CD4-positive, alpha-beta T cell (primary cell): ENCODE data around the gene GRB2. TPM values are rescaled to one million over a fixed set of nuclear protein-coding genes. Genes with fewer than 3 reads are reported as not detected.

Experiments
- ATAC-seq: fragments of 200-7000 bp; cut with Tn5 transposase; one replicate; pipeline ENCODE4 v1.10.0; 2022; ENCODE audit warnings: mild to moderate bottlenecking; ENCODE audit not compliant: poor library complexity
- CTCF ChIA-PET: fragments of 350-600 bp; sonication (Branson Sonifier 250); formaldehyde crosslinking; loops from one replicate; lab custom pipeline; 2021; ENCODE audit warnings: antibody characterized with exemption, inconsistent platforms; lab: Charles Lee
- POLR2A ChIA-PET: fragments of 350-600 bp; sonication (Branson Sonifier 250); formaldehyde crosslinking; loops from one replicate; lab custom pipeline; 2021; ENCODE audit warnings: antibody characterized with exemption, inconsistent platforms; lab: Charles Lee
- DNase-seq, 14 experiments: peaks; one replicate each; pipeline ENCODE4 v3.0.0-alpha.2; 2013 to 2020; ENCODE audit warnings: mixed read lengths in 2 of 14
- H3K27ac ChIP-seq, 2 donors: one replicate each; pipeline versions ENCODE4 v1.5.1 to v1.7.0; 2013; ENCODE audit warnings: low read length in 2 of 2, low read depth in 1 of 2, mild to moderate bottlenecking in 1 of 2
- H3K27me3 ChIP-seq, 2 experiments: 1 replicate in 1 of 2; 2 replicates in 1 of 2; pipeline versions ENCODE4 v1.6.1 to v1.7.0; 2013; ENCODE audit warnings: low read length in 2 of 2, control low read depth in 1 of 2, mild to moderate bottlenecking in 1 of 2, moderate library complexity in 1 of 2; ENCODE audit not compliant: insufficient read depth in 2 of 2, control insufficient read depth in 1 of 2
- H3K36me3 ChIP-seq: one replicate; pipeline ENCODE4 v1.6.1; 2013; ENCODE audit warnings: low read length, control low read depth; ENCODE audit not compliant: insufficient read depth
- H3K4me1 ChIP-seq: one replicate; pipeline ENCODE4 v1.6.1; 2013; ENCODE audit warnings: low read length, control low read depth; ENCODE audit not compliant: insufficient read depth
- H3K4me3 ChIP-seq: one replicate; pipeline ENCODE4 v1.5.1; 2013; ENCODE audit warnings: mild to moderate bottlenecking, low read length, moderate library complexity
- H3K9me3 ChIP-seq, 2 experiments: 1 replicate in 1 of 2; 2 replicates in 1 of 2; pipeline versions ENCODE4 v1.6.1 to v1.7.0; 2013; ENCODE audit warnings: low read length in 2 of 2, mild to moderate bottlenecking in 2 of 2, control low read depth in 1 of 2, moderate library complexity in 1 of 2; ENCODE audit not compliant: control insufficient read depth in 1 of 2, insufficient read depth in 1 of 2
- H3K27ac Mint-ChIP-seq: one replicate; pipeline ENCODE4 v1.8.0; 2020; ENCODE audit warnings: mixed read lengths
- H3K27me3 Mint-ChIP-seq: one replicate; pipeline ENCODE4 v1.8.0; 2021; ENCODE audit warnings: mixed read lengths
- H3K36me3 Mint-ChIP-seq: one replicate; pipeline ENCODE4 v1.8.0; 2021; ENCODE audit warnings: low read depth, mixed read lengths
- H3K4me1 Mint-ChIP-seq: one replicate; pipeline ENCODE4 v1.8.0; 2021; ENCODE audit warnings: low read depth, mixed read lengths
- H3K4me3 Mint-ChIP-seq: one replicate; pipeline ENCODE4 v1.8.0; 2020; ENCODE audit warnings: mild to moderate bottlenecking, mixed read lengths
- H3K9me3 Mint-ChIP-seq: one replicate; pipeline ENCODE4 v1.8.0; 2020; ENCODE audit warnings: mixed read lengths
- CTCF ChIP-seq: fragments of 200-600 bp; IDR thresholded peaks from one replicate; pipeline ENCODE4 v1.8.0; 2022; ENCODE audit warnings: antibody characterized with exemption, mild to moderate bottlenecking
- intact Hi-C, 2 experiments: fragments of 100-400 bp; cut with DNase I in 1 of 2; cut with micrococcal nuclease in 1 of 2; formaldehyde crosslinking; loops; one replicate each; pipeline versions ENCODE4 v1.15.1 to v1.9.0; 2023 to 2025; cut with DNase I, micrococcal nuclease
- microRNA-seq: library from miRNA; unstranded; fragments of <30 nt; microRNA quantifications from one replicate; pipeline ENCODE4 v1.2.0, GENCODE V29; 2021; ENCODE audit warnings: borderline microRNAs expressed, borderline replicate concordance
- total RNA-seq, 174 experiments: library from RNA in 2 of 174; stranded (reverse) in 2 of 174; gene quantifications; one replicate each; pipeline ENCODE4 v1.2.3 and lab custom pipeline; 2021 to 2026

GRB2 gene
- total RNA-seq, 2 experiments from 2014 or later: 88.8 to 92.6 TPM

GRCh38 chr17:75269844-75270217 lies 135.6 kb downstream of the GRB2 start:
- DNase-seq: peak in 1 of 14 experiments; percentile 35
- peak overlapping the region; percentile 85 to 88 for H3K27ac ChIP-seq
- intact Hi-C loops: loop anchor here (1.0 to 10.0 kb wide), 4 partner anchors 9 to 485 kb away; partner anchors contain the start of genes GGA3 (in 1 of the 2), MRPS7 (in 1 of the 2), RECQL5 (in 1 of the 2) and SAP30BP (in 1 of the 2)
- ChIA-PET POLR2A (interaction anchor here (0.9 to 3.3 kb wide), 11 partner anchors 8 to 510 kb away, joined by 3 to 181 read pairs (median 12); partner anchors contain the start of genes FDXR, GGA3, MRPS7 and NUP85), CTCF (interaction anchor here (0.6 to 3.2 kb wide), 10 partner anchors 8 to 246 kb away, joined by 3 to 83 read pairs (median 10); partner anchors contain the start of genes GGA3, MRPS7, SLC25A19 and TSEN54)
- H3K27me3 Mint-ChIP-seq: no peaks in the 10 kb centered on the region
- peaks cover 32% of the 10 kb centered on the region for H3K36me3 Mint-ChIP-seq
- peak overlapping the region; percentile 83 for H3K27ac Mint-ChIP-seq
- H3K4me3 Mint-ChIP-seq: peak overlapping the region; percentile 85
- no peak for ATAC-seq
- H3K4me3 ChIP-seq: peak overlapping the region; percentile 94
- peaks cover 21% of the 10 kb centered on the region for H3K4me1 Mint-ChIP-seq
- peaks cover 27% of the 10 kb centered on the region for H3K36me3 ChIP-seq
- H3K9me3 ChIP-seq: no peaks in the 10 kb centered on the region
- H3K27me3 ChIP-seq: no peaks in the 10 kb centered on the region
- no peak for TF ChIP-seq CTCF
- peaks cover 40% of the 10 kb centered on the region for H3K4me1 ChIP-seq
- no peaks in the 10 kb centered on the region for H3K9me3 Mint-ChIP-seq

Small RNA genes lying within 50 kb of the gene (microRNA-seq; reads per million reads assigned to microRNA genes)
- not detected for gene MIR3678

Other genes starting within 250 kb of the GRB2 start
- 100 to 1,000 TPM; 207 to 228 TPM for gene SUMO2, start 222.7 kb downstream of the GRB2 start, total RNA-seq
- 10 to 100 TPM; 84.7 to 89.2 TPM for gene NUP85, start 200.0 kb downstream of the GRB2 start, total RNA-seq
- gene GGA3, start 144.1 kb downstream of the GRB2 start, total RNA-seq: 10 to 100 TPM; 88.8 to 96.5 TPM
- 10 to 100 TPM; 33.2 to 35.2 TPM for gene MRPS7, start 143.8 kb downstream of the GRB2 start, total RNA-seq
- gene MIF4GD, start 134.4 kb downstream of the GRB2 start, total RNA-seq: 10 to 100 TPM; 29.4 to 32.4 TPM
- gene SLC25A19, start 116.2 kb downstream of the GRB2 start, total RNA-seq: 10 to 100 TPM; 11.1 to 12.0 TPM
- 10 to 100 TPM; 52.8 to 57.3 TPM for gene TMEM94, start 51.0 kb upstream of the GRB2 start, total RNA-seq
- gene CASKIN2, start 109.9 kb upstream of the GRB2 start, total RNA-seq: under 1 TPM; 0.17 to 0.25 TPM
- gene TSEN54, start 110.8 kb upstream of the GRB2 start, total RNA-seq: 10 to 100 TPM; 73.3 to 78.7 TPM
- 10 to 100 TPM; 31.2 to 34.2 TPM for gene LLGL2, start 120.0 kb upstream of the GRB2 start, total RNA-seq
- 100 to 1,000 TPM; 202 to 209 TPM for gene MYO15B, start 182.1 kb upstream of the GRB2 start, total RNA-seq
- 1 to 10 TPM in 1 of 2 experiments, under 1 TPM in 1; 0.75 to 1.3 TPM for gene SMIM5, start 227.8 kb upstream of the GRB2 start, total RNA-seq